Activated T-helper 9 cell treated with anti-CD3 and anti-CD28 coated beads, Interleukin-2, amount 50 U/mL, for 16 hours (primary cell): Measurements from ENCODE around the gene POU4F3.

Experiments used
- DNase-seq: peaks from one replicate; pipeline ENCODE4 v3.0.0-alpha.2; 2020; ENCODE audit warnings: low read depth

The POU4F3 gene

DNA sequence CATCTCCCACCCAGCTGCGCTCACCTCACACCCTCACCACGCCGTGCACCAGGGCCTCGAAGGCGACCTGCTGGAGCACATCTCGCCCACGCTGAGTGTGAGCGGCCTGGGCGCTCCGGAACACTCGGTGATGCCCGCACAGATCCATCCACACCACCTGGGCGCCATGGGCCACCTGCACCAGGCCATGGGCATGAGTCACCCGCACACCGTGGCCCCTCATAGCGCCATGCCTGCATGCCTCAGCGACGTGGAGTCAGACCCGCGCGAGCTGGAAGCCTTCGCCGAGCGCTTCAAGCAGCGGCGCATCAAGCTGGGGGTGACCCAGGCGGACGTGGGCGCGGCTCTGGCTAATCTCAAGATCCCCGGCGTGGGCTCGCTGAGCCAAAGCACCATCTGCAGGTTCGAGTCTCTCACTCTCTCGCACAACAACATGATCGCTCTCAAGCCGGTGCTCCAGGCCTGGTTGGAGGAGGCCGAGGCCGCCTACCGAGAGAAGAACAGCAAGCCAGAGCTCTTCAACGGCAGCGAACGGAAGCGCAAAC is 1.1 kb downstream of the POU4F3 start:
- DNase-seq: no peak

DNA sequence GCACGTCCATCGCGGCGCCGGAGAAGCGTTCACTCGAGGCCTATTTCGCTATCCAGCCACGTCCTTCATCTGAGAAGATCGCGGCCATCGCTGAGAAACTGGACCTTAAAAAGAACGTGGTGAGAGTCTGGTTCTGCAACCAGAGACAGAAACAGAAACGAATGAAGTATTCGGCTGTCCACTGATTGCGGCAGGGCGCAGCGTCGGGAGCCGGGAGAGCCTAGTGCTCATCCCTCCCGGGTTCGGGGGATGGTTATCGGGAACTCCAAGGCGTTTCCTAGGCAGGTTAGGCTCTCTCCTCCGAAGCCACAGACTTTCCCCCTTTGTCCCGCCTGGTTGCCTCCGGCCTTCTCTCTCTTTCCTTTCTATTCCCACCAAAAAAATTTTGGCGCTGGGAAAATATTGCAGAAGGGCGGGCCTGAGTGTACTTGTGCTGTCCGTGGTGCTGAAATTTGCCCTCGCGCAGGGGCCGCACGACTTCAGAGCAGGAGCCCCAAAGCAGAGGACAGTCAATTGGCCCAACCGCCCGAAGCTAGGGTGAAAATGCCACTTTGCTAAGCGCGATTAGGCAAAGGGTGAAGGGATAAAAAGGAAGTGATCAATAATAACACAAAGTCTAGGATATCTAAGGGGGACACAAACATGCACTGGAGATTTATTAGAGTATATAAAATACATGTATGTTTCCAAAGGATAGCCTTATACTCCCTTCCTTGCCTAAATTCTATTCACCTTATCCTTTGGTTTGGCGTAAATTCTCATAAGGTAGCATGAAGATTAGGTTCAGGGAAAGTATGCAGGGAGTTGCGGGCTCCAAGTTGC is 1.8 kb downstream of the POU4F3 start:
- no peak for DNase-seq

DNA sequence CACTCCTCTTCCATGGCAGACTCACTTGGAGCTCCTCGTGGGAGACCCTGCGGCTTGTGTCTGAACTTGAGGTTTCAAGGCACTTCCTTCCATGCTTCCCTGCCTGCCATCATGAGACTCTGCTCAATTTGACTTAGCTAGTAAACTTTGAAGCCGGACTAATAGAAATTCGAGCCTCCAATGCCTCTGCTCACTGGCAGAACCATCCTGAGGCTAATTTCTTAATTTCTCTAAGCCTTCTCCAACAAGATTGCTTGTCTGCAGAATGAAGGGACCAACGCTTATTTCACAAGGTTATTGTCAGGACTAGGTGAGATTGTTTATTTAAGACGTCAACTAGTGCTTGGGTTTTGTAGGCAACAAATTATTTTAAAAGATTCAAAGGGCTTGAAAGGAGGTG is 3.2 kb downstream of the POU4F3 start:
- DNase-seq: no peak

DNA sequence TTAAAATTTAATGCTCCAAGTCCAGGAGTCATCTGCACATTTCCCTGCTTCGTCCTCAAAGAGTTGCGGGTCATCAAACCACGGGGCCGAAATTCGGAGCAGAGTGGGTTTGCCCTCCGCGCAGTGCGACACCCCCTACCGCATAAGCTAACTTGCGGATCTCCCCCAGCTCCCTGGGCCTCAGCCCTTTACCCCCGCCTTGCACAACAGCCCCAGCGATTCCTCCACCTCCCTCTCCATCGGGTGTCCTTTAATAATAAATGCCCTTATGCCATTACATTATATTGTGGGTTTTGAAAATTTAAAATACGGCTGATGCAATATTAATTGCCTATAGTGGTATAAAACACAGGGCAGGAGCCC is 3.9 kb downstream of the POU4F3 start:
- no peak for DNase-seq

DNA sequence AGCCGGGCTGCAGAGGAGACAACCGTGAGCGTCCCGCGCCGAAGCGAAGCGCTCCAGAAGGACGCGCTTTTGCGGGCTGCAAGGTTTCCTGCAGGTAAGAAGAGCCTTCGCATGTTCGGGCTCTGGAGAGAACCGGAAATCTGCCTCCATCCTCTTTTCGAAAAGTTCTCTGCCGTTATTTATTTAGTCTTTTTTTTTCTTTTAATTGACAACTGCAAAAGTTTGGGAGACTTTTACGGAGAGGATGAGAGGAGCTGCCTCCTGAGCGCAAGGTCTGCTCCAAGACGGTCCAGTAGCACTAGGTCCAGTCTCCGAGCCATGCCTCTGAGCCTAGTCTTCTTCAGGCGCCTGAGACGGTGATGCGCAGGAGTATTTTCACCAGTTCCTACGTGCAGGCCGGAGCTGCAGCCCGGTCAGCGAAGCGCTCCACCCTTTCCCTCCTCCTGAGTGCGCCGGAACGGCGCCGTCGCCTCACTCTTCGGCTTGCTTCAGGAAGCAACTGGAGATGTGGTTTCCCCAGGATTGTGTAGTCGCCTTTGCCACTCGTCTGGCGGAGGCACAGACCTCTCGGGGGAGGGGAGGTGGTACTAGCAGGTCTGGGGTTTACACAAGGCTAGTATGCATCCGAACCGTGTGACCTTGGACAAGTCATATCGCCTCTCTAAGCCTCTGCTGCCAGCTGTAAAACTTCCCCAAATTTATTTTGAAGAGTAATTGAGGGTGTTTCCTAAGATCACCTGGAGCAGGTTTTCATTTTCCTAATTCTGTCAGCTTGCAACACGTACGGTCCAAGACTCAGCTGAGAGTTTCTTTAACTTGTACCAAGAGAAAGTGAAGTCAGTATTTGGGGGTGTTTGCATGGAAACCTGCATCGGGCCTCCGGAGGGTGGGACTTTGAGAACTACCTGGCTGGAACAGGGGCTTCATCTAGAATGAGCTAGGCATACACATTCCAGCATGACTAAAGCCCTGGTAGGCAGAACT is 4.5 kb downstream of the POU4F3 start:
- no peak for DNase-seq

DNA sequence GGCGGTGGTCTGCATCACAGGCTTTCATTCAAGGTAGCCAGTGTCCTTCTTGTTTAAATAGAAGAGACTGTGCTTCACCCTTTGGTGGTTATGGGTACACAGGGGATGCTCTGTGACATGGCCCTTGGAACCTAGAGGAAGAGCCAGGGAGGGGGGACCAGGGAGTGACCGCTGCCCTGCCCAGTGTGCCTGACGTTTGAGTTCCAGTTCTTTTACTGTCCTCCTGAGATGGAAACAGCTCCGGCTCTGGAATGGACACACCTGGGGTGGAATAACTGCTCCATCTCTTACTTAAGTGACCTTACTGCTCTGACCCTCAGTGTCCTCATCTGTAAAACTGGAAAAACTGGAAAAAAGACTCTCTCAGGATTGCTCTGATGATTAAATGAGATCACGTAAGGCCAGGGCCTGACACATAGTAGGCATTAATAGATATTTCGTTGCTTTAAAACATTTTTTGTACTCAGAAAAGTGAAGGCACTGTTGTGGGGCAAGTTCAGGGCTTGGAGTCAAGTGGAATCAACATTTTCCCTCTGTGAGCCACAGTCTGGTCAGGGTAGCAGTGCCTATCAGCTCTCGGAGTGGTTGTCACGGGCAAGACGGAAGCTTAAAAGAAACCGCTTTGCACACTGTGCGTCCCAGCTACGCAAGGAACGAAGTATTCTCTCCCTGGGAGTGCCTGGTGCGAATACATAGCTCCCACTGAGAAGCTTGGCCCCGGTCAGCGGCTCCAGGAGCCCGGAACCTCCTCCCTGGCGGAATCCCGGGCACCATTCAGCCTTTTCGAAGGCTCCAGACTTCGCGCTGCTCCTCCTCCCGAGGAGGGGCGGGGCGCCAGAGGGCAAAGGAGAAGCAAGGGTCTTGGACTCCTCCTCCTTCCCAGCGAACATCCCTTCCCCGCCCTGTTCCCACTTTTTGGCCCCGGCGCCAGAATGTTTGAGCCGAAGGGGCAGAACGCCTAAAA is 5.8 kb downstream of the POU4F3 start:
- DNase-seq: no peak

DNA sequence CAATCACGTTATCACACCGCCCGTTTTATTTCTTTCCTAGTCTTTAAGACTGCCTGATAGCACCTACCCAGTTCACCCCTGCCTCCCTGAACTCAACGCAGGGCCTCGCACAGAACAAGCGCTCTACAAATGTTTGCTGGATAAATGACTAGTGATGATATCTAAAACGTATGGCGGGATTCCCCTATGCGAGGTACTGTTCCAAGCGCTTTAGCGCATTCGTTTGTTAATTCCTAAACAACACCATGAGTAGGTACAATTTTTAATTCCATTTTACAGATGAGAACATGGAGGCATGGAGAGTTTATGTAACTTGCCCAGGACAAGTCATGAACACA is 6.6 kb downstream of the POU4F3 start:
- DNase-seq: no peak

DNA sequence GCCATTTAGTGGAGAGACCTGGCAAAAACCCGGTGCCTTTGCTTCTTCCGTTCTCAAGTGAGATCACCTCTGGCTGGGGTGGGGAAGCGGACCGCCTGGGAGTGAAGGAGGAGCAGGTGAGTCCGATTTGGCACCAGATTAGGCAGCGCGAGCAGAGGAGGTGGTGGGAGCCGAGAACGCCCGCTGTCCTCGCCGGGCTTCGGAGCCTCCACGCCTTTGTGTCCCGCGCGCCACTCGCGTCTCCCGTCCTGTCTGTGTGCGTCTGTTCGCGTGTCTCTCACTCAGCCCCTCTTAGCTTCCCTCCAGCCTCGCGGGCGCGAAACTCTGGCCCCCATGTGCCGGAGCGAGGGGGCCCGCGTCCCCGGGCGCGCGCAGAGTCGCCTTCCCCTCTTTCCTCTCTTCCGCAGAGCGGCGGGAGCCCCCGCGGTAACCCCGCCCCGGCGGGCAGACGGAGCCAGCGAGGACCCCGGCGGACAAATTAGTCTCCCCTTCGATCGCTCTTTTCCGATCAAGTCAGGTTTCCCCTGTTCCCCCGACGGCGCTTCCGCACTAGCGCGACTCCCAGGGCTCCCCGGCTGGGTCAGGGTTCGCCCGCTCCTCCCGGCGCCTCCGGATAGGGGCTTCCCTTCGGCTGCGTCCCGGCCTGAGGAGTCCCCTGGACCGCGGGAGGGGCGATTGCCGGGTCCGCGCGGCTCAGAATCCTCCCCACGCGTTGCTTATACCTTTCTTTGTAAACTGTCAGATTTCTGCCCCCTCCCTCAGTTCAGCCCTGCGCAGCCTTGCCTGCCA is 7.1 kb downstream of the POU4F3 start:
- no peak for DNase-seq

DNA sequence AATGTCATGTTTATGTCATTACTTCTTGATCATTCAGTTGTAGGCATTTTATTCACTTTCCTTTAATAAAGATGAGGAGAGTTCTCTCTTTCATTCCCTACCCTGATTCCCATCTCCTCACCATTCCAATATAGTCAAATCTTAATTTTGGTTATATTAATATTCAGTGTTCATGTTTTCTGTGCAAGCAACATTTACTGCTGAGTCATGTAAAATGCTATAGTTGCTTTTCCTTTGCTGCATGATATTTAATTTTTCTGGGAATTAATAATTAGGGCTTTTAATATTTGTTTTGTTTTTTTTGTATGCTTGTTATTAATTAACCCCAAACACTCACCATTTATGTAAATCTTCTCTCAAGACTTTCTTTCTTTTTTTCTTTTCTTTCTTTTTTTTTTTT is 18.5 kb downstream of the POU4F3 start:
- DNase-seq: no peak

DNA sequence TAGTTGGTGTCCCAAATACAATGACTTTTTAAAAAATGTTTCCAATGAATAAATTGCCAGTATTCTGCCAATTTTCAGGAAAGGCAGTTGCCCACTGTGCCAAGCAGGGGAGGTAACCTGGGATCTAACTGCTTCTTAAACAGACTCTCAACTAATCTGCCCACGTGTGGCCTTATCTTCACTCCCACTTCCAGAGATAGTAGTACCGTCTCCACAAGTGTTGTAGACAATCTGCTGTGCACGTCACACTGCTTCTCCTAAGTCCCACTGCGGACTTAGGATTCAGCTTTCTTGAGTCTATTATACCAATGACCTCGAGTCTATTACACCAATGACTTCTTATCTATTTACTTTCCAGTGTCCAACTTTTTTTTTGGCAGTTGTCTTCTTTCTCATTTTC is 21.2 kb downstream of the POU4F3 start:
- no peak for DNase-seq

DNA sequence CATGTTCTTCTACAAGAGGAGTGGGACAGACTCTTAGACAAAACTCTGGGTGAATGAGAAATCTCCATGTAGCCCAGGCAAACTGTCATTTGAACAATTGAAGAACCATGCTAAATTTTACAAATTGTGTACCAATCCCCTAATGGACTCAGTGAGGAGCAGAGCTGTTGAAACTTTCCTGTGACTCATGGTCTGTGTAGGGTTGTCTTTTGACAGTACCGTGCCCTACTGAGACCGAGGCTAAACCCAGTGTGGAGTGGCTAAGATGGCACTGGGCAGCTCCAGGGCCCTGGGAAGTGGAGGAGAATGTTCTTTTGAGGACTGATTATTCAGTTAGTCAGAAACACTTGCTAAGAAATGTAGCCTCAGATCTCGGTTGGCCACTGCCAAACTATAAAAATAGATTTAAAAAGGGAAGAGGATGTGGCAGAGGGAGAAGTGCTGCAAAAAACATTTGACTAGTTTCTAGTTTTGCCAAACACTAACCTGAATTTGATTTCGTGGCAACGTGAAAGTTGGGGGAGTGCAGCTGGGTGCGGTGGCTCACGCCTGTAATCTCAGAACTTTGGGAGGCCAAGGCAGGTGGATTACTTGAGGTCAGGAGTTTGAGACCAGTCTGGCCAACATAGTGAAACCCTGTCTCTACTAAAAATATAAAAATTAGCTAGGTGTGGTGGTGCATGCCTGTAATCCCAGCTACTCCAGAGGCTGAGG is 24.7 kb downstream of the POU4F3 start:
- no peak for DNase-seq

DNA sequence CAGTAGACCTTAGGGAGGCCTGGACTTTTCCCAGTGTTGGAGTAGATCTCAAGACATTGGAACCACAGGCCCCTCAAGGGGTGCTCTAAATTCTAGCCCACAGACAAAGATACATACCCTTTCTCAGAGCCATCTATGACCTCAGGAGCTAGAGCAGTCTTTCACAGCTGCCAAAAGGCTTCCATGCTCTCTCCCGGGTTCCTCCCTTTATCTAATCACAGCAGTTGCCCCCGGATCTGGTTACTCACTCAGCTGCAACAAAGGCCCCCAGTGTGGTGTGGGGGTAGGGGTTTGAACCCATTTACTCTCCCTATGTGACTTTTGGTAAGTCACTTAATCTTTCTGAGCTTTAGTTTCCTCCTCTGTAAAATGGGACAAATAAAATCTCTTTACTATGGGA is 27.0 kb downstream of the POU4F3 start:
- DNase-seq: no peak

DNA sequence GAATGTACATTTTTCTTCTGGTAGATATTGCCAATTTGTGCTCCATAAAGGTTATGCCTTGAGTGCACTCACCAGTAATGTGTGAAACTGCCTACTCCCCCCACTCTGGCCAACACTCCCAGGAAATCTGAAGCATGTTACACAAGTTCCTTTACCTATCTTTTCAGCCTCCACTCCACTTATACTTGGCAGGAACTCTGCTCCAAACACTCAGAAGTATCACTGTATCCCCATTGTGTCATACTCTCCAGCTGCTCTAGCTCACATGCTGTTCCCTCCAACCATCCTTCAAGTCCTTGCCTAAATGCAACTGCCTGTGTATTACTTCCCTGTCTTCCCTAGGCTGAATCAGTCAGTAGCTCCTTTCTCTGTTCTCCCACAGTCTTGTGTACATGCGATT is 28.3 kb downstream of the POU4F3 start:
- DNase-seq: no peak

DNA sequence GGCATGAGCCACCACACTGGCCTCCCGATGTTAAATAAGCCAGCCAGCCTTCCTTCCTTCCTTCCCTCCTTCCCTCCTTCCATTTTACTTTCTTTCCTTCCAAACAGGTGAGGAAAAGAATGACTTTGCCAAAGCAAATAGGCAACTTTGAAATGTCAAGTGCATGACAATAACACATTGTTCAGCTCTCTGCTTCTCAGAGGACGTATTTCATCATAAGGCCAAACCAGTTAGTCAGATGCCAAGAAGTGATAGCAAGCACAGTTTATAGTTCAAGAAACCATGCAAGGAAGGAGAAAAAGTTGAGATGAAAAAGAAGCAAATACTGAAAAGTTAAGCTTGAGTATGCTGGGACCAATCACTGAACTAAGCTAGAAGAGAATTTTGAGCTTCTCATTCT is 29.5 kb downstream of the POU4F3 start:
- no peak for DNase-seq

DNA sequence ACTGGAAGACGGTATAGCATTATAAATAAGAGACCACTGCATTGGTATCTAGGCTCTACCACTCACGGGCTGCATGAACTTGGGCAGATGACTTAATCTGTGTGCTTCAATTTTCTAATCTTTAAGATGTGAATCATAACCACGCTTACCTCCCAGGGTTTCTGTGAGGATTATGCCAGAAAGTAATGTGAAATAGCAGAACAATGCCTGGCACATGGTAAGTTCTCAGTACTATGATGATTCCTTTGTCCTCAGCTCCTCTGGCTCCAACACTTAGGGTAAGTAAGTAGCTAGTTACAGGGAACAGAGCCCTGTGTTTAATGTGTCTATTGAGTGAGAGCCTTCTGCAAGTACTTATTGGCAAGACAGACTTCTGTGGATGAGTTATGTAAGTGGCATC is 31.1 kb downstream of the POU4F3 start:
- DNase-seq: no peak

DNA sequence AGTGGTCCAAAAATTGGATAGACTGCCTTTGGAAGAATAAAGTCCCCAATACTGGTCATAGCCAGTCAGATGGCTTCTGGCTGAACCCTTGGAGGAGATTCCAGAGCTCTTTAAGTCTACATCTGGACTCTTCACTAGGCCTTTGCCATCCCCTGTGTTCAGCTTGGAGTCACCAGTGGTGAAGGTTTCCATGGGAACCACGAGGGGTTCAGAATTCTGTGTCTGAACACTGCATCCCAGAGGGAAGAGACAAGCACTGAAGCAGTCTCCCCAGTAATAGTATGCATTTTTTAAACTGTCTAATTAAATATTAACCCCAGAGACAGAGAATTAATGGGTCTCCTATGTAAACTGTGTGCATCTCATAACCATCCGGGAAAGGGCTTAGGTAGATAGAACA is 38.2 kb downstream of the POU4F3 start:
- DNase-seq: no peak

DNA sequence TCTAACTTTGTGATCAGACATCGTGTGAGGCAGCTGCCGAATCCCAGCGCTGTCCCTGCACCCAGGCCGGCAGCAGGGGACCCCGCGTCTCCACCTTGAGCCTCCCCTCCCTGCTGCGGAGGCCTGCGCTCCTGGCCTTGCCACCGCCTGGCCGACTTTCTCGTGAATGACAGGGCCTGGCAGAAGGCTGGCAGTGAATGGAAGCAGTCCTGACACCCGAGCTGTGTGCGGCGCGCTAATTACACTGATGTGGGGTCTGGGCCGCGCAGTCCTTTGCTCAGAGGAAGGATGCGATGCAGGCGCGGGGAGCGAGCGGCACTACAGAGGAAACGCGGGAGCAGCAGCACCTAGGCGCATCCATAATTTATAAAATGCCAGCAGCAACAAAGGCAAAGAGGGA is 40.3 kb downstream of the POU4F3 start:
- no peak for DNase-seq

DNA sequence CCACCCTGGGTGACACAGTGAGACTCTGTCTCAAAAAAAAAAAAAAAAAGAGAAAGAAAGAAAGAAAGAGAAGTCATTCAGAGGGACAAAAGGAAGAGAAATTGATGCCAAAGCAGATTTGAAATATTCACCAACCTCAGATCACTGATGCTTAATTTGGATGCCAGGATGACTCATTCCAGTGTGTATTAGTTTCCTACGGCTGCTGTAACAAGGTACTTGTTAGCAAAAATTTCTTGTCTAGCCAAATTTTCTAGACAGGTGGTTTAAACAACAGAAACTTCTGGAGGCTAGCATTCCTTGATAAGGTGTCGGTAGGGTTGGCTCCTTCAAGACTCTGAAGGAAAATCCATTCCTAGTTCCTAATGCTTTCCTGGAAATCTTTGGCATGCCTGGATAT is 42.1 kb downstream of the POU4F3 start:
- DNase-seq: no peak

DNA sequence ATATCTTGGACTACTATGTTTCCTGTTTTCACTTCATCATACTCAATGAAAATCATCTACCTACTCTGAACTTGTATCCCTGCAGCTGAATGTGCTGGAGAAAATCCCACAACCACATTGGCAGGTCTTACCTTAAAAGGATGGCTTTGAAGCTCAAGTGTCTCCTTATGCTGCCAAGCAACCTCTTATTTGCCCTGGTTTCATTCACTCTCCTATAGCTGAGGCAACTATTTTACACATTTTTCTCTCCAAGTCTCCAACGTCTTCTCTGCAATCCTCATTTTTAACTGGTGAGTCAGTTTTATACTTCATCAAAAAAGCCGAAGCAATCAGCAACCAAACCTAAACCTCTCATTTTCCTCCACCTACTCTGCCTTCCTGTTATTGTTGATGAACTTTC is 49.7 kb downstream of the POU4F3 start:
- DNase-seq: no peak

DNA sequence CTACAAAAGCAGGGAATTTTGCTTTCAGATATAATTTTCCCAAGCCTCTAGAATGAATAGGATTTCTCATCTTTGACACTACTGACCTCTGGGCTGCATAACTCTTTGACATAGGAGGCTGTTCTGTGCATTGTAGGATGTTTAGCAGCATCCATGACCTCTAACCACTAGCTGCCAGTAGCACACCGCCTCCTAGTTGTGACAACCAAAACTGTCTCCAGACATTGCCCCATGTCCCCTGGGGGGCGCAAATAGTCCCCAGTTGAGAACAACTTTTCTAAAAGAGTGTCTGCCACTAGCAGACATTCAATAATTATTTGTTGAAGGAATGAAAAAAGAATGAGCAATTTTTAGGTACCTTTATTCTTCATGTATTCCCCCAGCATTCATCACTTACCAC is 51.8 kb downstream of the POU4F3 start:
- DNase-seq: no peak
